K562 (cell line): Measurements from ENCODE around the gene VDAC2. TPM values are rescaled to one million over a fixed set of nuclear protein-coding genes. Genes with fewer than 3 reads are reported as not detected.

Experiments
- KLF16 ChIP-seq: IDR thresholded peaks from 2 replicates; pipeline ENCODE4 v1.6.1; 2016; ENCODE audit warnings: antibody characterized with exemption
- SNIP1 ChIP-seq: fragments of 450-650 bp; IDR thresholded peaks from 2 replicates; pipeline ENCODE4 v1.7.1; 2017; ENCODE audit warnings: low read depth, mild to moderate bottlenecking
- THRAP3 ChIP-seq: fragments of 450-650 bp; IDR thresholded peaks from 2 replicates; pipeline ENCODE4 v1.6.1; 2016; ENCODE audit warnings: mild to moderate bottlenecking, inconsistent platforms, borderline replicate concordance
- ZNF77 ChIP-seq: fragments of 250-450 bp; sonication (Bioruptor Pico); IDR thresholded peaks from 2 replicates; pipeline ENCODE4 v1.5.0; 2020
- ZNF780A ChIP-seq: fragments of 250-450 bp; sonication (Bioruptor Pico); IDR thresholded peaks from 2 replicates; pipeline ENCODE4 v1.5.0; 2021; ENCODE audit warnings: mild to moderate bottlenecking
- polyA plus RNA-seq, 8 experiments: library from polyadenylated mRNA; depleted of rRNA in 4 of 8; stranded (reverse) in 5 of 8; unstranded in 3 of 8; fragments of >200 nt; fragmentation: Nextera tagmentation in 2 of 8; fragmentation: Illumina TruSeq in 1 of 8; extraction: Ambion mirVana in 2 of 8; extraction: Trizol in 1 of 8; gene quantifications; 2 replicates each; pipeline versions ENCODE4 v1.2.1 to v1.2.3, GENCODE V29; 2011 to 2014; ENCODE audit warnings: inconsistent platforms in 1 of 8, missing spikeins in 1 of 8
- total RNA-seq, 7 experiments: library from RNA; depleted of rRNA in 6 of 7; stranded (reverse); fragments of >200 nt in 6 of 7; fragmentation: Illumina TruSeq in 2 of 7; extraction: Trizol in 2 of 7; gene quantifications; 2 replicates each; pipeline versions ENCODE4 v1.2.1 to v1.2.3, GENCODE V29; 2011 to 2021; ENCODE audit warnings: low replicate concordance in 1 of 7
- TF ChIP-seq, protein P1 (sequence below): fragments of 450-650 bp; IDR thresholded peaks from 2 replicates; pipeline ENCODE4 v1.6.1; 2016; ENCODE audit warnings: mild to moderate bottlenecking, moderate library complexity
- TF ChIP-seq, protein P2 (sequence below): IDR thresholded peaks from 2 replicates; pipeline ENCODE4 v1.6.1; 2016; ENCODE audit warnings: missing genetic modification characterization, missing compliant biosample characterization
- TF ChIP-seq, protein P3 (sequence below): fragments of 250-450 bp; sonication (Bioruptor Pico); IDR thresholded peaks from 2 replicates; pipeline ENCODE4 v1.8.0; 2022; ENCODE audit warnings: moderate library complexity, mild to moderate bottlenecking, inconsistent platforms
- TF ChIP-seq, protein P4 (sequence below), 2 experiments: fragments of 450-650 bp in 1 of 2; IDR thresholded peaks; 2 replicates each; pipeline ENCODE4 v1.6.1; 2011 to 2017; ENCODE audit warnings: low read depth in 2 of 2, antibody characterized with exemption in 1 of 2, borderline replicate concordance in 1 of 2, low read length in 1 of 2, mild to moderate bottlenecking in 1 of 2, mixed read lengths in 1 of 2; ENCODE audit not compliant: control insufficient read depth in 1 of 2

The VDAC2 gene
- total and polyA plus RNA-seq, 9 of the 15 experiments (the other 6 are each of a cell fraction or from before 2014, with no cell fraction given) = 139 to 450 (median 250) TPM

DNA sequence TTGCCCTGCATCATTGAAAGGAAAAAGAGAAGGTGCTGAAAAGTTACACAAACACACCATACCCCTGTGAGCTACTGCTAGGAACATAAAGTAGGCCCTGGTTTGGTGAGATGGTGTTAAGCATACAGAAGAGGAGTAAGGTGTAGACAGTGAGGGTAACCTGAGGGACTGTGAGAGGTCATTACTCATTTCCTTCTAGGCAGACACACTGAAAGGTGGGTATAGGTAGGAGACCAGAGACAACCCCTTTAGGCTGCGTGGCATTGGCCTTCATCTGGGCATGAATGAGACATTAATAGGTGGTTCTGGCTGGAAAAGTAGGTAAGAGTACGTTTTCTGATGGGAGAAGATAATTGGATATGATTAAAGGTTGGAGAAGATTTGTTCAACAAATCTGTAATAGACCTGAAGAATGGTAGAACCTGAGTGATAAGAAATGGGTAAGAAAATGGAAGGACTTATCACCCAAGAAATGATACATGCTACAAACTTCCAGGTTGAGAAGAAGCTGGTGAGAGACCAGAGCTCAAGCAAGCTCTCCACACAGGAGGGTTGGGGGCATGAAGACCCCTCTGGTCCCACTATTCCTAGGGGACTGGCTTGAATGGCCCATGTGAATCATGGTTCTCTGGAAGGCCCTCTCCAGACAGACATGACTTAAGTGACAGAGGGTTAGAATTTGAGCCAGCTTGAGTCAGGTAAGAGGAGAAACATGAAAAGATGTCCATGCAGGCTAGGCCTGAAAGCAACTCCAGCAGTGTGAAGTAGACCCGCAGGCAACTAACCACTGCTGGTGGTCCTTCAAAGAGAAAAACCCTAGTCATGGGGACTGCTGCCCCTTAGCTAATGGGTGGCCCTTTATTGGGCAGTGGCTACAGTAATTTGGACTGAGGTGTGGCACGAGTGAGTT, 21.3 kb downstream of the VDAC2 start (continued):
- TF ChIP-seq, protein P1, sequence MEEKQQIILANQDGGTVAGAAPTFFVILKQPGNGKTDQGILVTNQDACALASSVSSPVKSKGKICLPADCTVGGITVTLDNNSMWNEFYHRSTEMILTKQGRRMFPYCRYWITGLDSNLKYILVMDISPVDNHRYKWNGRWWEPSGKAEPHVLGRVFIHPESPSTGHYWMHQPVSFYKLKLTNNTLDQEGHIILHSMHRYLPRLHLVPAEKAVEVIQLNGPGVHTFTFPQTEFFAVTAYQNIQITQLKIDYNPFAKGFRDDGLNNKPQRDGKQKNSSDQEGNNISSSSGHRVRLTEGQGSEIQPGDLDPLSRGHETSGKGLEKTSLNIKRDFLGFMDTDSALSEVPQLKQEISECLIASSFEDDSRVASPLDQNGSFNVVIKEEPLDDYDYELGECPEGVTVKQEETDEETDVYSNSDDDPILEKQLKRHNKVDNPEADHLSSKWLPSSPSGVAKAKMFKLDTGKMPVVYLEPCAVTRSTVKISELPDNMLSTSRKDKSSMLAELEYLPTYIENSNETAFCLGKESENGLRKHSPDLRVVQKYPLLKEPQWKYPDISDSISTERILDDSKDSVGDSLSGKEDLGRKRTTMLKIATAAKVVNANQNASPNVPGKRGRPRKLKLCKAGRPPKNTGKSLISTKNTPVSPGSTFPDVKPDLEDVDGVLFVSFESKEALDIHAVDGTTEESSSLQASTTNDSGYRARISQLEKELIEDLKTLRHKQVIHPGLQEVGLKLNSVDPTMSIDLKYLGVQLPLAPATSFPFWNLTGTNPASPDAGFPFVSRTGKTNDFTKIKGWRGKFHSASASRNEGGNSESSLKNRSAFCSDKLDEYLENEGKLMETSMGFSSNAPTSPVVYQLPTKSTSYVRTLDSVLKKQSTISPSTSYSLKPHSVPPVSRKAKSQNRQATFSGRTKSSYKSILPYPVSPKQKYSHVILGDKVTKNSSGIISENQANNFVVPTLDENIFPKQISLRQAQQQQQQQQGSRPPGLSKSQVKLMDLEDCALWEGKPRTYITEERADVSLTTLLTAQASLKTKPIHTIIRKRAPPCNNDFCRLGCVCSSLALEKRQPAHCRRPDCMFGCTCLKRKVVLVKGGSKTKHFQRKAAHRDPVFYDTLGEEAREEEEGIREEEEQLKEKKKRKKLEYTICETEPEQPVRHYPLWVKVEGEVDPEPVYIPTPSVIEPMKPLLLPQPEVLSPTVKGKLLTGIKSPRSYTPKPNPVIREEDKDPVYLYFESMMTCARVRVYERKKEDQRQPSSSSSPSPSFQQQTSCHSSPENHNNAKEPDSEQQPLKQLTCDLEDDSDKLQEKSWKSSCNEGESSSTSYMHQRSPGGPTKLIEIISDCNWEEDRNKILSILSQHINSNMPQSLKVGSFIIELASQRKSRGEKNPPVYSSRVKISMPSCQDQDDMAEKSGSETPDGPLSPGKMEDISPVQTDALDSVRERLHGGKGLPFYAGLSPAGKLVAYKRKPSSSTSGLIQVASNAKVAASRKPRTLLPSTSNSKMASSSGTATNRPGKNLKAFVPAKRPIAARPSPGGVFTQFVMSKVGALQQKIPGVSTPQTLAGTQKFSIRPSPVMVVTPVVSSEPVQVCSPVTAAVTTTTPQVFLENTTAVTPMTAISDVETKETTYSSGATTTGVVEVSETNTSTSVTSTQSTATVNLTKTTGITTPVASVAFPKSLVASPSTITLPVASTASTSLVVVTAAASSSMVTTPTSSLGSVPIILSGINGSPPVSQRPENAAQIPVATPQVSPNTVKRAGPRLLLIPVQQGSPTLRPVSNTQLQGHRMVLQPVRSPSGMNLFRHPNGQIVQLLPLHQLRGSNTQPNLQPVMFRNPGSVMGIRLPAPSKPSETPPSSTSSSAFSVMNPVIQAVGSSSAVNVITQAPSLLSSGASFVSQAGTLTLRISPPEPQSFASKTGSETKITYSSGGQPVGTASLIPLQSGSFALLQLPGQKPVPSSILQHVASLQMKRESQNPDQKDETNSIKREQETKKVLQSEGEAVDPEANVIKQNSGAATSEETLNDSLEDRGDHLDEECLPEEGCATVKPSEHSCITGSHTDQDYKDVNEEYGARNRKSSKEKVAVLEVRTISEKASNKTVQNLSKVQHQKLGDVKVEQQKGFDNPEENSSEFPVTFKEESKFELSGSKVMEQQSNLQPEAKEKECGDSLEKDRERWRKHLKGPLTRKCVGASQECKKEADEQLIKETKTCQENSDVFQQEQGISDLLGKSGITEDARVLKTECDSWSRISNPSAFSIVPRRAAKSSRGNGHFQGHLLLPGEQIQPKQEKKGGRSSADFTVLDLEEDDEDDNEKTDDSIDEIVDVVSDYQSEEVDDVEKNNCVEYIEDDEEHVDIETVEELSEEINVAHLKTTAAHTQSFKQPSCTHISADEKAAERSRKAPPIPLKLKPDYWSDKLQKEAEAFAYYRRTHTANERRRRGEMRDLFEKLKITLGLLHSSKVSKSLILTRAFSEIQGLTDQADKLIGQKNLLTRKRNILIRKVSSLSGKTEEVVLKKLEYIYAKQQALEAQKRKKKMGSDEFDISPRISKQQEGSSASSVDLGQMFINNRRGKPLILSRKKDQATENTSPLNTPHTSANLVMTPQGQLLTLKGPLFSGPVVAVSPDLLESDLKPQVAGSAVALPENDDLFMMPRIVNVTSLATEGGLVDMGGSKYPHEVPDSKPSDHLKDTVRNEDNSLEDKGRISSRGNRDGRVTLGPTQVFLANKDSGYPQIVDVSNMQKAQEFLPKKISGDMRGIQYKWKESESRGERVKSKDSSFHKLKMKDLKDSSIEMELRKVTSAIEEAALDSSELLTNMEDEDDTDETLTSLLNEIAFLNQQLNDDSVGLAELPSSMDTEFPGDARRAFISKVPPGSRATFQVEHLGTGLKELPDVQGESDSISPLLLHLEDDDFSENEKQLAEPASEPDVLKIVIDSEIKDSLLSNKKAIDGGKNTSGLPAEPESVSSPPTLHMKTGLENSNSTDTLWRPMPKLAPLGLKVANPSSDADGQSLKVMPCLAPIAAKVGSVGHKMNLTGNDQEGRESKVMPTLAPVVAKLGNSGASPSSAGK = no peak
- TF ChIP-seq SNIP1 (no peak), KLF16 (no peak), THRAP3 (0 out of 2 replicates have a peak, but pooled peaks have one; percentile 42), ZNF780A (CRISPR knock-in tag) (0 out of 2 replicates have a peak, but pooled peaks have one; percentile 12), ZNF77 (0 out of 2 replicates have a peak, but pooled peaks have one; percentile 32)
- TF ChIP-seq, protein P2, sequence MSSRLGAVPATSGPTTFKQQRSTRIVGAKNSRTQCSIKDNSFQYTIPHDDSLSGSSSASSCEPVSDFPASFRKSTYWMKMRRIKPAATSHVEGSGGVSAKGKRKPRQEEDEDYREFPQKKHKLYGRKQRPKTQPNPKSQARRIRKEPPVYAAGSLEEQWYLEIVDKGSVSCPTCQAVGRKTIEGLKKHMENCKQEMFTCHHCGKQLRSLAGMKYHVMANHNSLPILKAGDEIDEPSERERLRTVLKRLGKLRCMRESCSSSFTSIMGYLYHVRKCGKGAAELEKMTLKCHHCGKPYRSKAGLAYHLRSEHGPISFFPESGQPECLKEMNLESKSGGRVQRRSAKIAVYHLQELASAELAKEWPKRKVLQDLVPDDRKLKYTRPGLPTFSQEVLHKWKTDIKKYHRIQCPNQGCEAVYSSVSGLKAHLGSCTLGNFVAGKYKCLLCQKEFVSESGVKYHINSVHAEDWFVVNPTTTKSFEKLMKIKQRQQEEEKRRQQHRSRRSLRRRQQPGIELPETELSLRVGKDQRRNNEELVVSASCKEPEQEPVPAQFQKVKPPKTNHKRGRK (tag) = no peak
- TF ChIP-seq, protein P3, sequence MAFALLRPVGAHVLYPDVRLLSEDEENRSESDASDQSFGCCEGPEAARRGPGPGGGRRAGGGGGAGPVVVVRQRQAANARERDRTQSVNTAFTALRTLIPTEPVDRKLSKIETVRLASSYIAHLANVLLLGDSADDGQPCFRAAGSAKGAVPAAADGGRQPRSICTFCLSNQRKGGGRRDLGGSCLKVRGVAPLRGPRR = no peak
- TF ChIP-seq, protein P4, sequence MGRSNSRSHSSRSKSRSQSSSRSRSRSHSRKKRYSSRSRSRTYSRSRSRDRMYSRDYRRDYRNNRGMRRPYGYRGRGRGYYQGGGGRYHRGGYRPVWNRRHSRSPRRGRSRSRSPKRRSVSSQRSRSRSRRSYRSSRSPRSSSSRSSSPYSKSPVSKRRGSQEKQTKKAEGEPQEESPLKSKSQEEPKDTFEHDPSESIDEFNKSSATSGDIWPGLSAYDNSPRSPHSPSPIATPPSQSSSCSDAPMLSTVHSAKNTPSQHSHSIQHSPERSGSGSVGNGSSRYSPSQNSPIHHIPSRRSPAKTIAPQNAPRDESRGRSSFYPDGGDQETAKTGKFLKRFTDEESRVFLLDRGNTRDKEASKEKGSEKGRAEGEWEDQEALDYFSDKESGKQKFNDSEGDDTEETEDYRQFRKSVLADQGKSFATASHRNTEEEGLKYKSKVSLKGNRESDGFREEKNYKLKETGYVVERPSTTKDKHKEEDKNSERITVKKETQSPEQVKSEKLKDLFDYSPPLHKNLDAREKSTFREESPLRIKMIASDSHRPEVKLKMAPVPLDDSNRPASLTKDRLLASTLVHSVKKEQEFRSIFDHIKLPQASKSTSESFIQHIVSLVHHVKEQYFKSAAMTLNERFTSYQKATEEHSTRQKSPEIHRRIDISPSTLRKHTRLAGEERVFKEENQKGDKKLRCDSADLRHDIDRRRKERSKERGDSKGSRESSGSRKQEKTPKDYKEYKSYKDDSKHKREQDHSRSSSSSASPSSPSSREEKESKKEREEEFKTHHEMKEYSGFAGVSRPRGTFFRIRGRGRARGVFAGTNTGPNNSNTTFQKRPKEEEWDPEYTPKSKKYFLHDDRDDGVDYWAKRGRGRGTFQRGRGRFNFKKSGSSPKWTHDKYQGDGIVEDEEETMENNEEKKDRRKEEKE (IDR thresholded peaks at IDR 0.05; ENCODE audit: borderline replicate concordance in 1 of 2, control insufficient read depth in 1 of 2, low read depth in 2 of 2, low read length in 1 of 2) = peak; percentile 18 to 65; a peak in 2 of 4 replicates
